ENCODE data around the gene CHMP1A. TPM values are rescaled to one million over a fixed set of nuclear protein-coding genes. Genes with fewer than 3 reads are reported as not detected.

CHMP1A gene
- total and polyA plus RNA-seq, 9 donors = 13.2 to 76.8 (median 49.2) TPM

- DNase-seq = no peak
- no peaks in the 10 kb centered on the region for H3K36me3 ChIP-seq
- no peak overlapping the region for H3K4me3 ChIP-seq
- WGBS, 3 donors = 86 to 93% (median 88%) methylated on average over 5 of the region's 5 CpGs
- H3K27ac ChIP-seq = no peak overlapping the region
- no peaks in the 10 kb centered on the region for H3K9me3 ChIP-seq
- H3K27me3 ChIP-seq = no peaks in the 10 kb centered on the region
- intact Hi-C loops (cut with DNase I) = no loop called here
- peaks cover 6% of the 10 kb centered on the region for H3K4me1 ChIP-seq (ENCODE audit: insufficient read depth)
- no peak for TF ChIP-seq POLR2A (IDR thresholded peaks at IDR 0.05)
- no peak for TF ChIP-seq EP300 (IDR thresholded peaks at IDR 0.05)
- TF ChIP-seq CTCF (IDR thresholded peaks at IDR 0.05) = no peak
These were observed 30.9 kb upstream of the CHMP1A start for GRCh38 chr16:89688395-89688794.

GRCh38 chr16:89687092-89687940 lies 29.8 kb upstream of the CHMP1A start:
- Histone ChIP-seq H3K27ac (peak overlapping the region; percentile 42 to 92), H3K36me3 (no peaks in the 10 kb centered on the region), H3K4me1 (ENCODE audit: insufficient read depth) (peaks cover 6% of the 10 kb centered on the region), H3K27me3 (no peaks in the 10 kb centered on the region), H3K9me3 (no peaks in the 10 kb centered on the region), H3K4me3 (peak overlapping the region; percentile 87)
- TF ChIP-seq POLR2A (IDR thresholded peaks at IDR 0.05) (no peak), EP300 (IDR thresholded peaks at IDR 0.05) (no peak), CTCF (IDR thresholded peaks at IDR 0.05) (no peak)
- intact Hi-C loops (cut with DNase I) = no loop called here
- WGBS, 3 donors = 9 to 17% (median 11%) methylated on average over 23 to 42 of the region's 42 CpGs
- no peak for DNase-seq

- no peak for TF ChIP-seq EP300 (IDR thresholded peaks at IDR 0.05)
- peak; percentile 62 for TF ChIP-seq POLR2A (IDR thresholded peaks at IDR 0.05)
These were observed 29.1 kb upstream of the CHMP1A start, which contains the start of gene CDK10 for GRCh38 chr16:89686520-89687091. Gene CDK10, plus strand, starts transcription at chr16:89686689. Its CDS starts 22 bp downstream, at chr16:89686711.

GRCh38 chr16:89685916-89686315 lies 28.4 kb upstream of the CHMP1A start:
- Histone ChIP-seq H3K36me3 (no peaks in the 10 kb centered on the region), H3K27ac (no peak overlapping the region), H3K4me1 (ENCODE audit: insufficient read depth) (peaks cover 6% of the 10 kb centered on the region), H3K9me3 (no peaks in the 10 kb centered on the region), H3K4me3 (no peak overlapping the region), H3K27me3 (no peaks in the 10 kb centered on the region)
- intact Hi-C loops (cut with DNase I) = no loop called here
- DNase-seq = peak in 3 of 5 donors; percentile 48 to 50 (median 49)
- WGBS, 3 donors = 93 to 100% (median 96%) methylated on average over 1 of the region's 1 CpG
- TF ChIP-seq CTCF (IDR thresholded peaks at IDR 0.05) (no peak), EP300 (IDR thresholded peaks at IDR 0.05) (no peak)

More at GRCh38 chr16:89686520-89687091, 29.1 kb upstream of the CHMP1A start, which contains the start of gene CDK10:
- intact Hi-C loops (cut with DNase I) = no loop called here
- peak; percentile 88 to 96 (median 93) for DNase-seq
- peaks cover 6% of the 10 kb centered on the region for H3K4me1 ChIP-seq (ENCODE audit: insufficient read depth)
- H3K9me3 ChIP-seq = no peaks in the 10 kb centered on the region
- 0 to 1% (median 0%) methylated on average over 10 to 67 of the region's 67 CpGs for WGBS, 3 donors
- peak within 1 kb of the TSS; percentile 87 for H3K4me3 ChIP-seq
- H3K27me3 ChIP-seq = no peaks in the 10 kb centered on the region
- peak within 1 kb of the TSS; percentile 42 to 92 for H3K27ac ChIP-seq
- no peaks in the 10 kb centered on the region for H3K36me3 ChIP-seq

Measured in ovary (tissue), 9 donors.